DOHH2 (cell line): ENCODE results near the gene SEL1L3.
"Not testable (repeated sequence)": the region's sequence is repeated elsewhere in the genome, so short reads cannot be mapped to it uniquely, and the experiment has no call there.

ENCODE experiments used
- H3F3A ChIP-seq: fragments of 200-600 bp; sonication (generic), shearing (Covaris generic); 2 replicates; pipeline ENCODE4 v1.6.0; 2016; ENCODE audit warnings: antibody characterized with exemption, mild to moderate bottlenecking; ENCODE audit not compliant: control insufficient read depth, insufficient read depth
- H3K27ac ChIP-seq: fragments of 200-600 bp; sonication (generic); 2 replicates; pipeline ENCODE4 v1.5.1; 2014; ENCODE audit warnings: low read depth, mild to moderate bottlenecking, low read length, moderate library complexity
- H3K27me3 ChIP-seq: fragments of 200-600 bp; sonication (generic); 2 replicates; pipeline ENCODE4 v1.6.1; 2014; ENCODE audit warnings: mild to moderate bottlenecking, low read length, mixed read lengths; ENCODE audit not compliant: control insufficient read depth
- H3K36me3 ChIP-seq: fragments of 200-600 bp; sonication (generic); 2 replicates; pipeline ENCODE4 v1.6.1; 2014; ENCODE audit warnings: mild to moderate bottlenecking, low read length, moderate library complexity, mixed read lengths; ENCODE audit not compliant: control insufficient read depth
- H3K4me1 ChIP-seq: fragments of 200-600 bp; sonication (generic); 2 replicates; pipeline ENCODE4 v1.6.1; 2014; ENCODE audit warnings: mild to moderate bottlenecking, low read length, mixed read lengths; ENCODE audit not compliant: control insufficient read depth
- H3K4me2 ChIP-seq: fragments of 200-600 bp; sonication (generic); 2 replicates; pipeline ENCODE4 v1.6.0; 2014; ENCODE audit warnings: mild to moderate bottlenecking, low read length, moderate library complexity
- H3K4me3 ChIP-seq: fragments of 200-600 bp; sonication (generic); 2 replicates; pipeline ENCODE4 v1.5.1; 2014; ENCODE audit warnings: mild to moderate bottlenecking, low read length, mixed read lengths
- H3K79me2 ChIP-seq: fragments of 200-600 bp; sonication (generic); 2 replicates; pipeline ENCODE4 v1.6.1; 2014; ENCODE audit warnings: mild to moderate bottlenecking, low read length, mixed read lengths; ENCODE audit not compliant: control insufficient read depth
- H3K9me2 ChIP-seq: fragments of 200-600 bp; sonication (generic); replicated peaks from 2 replicates; pipeline ENCODE4 v1.6.1; 2014; ENCODE audit warnings: mild to moderate bottlenecking, low read length, mixed read lengths; ENCODE audit not compliant: control insufficient read depth
- H3K9me3 ChIP-seq: fragments of 200-600 bp; sonication (generic); 2 replicates; pipeline ENCODE4 v1.6.1; 2014; ENCODE audit warnings: antibody characterized with exemption, low read length, mixed read lengths; ENCODE audit not compliant: control insufficient read depth, insufficient read depth
- H4K20me1 ChIP-seq: fragments of 200-600 bp; sonication (generic); 2 replicates; pipeline ENCODE4 v1.6.0; 2014; ENCODE audit warnings: low read depth, mild to moderate bottlenecking, antibody characterized with exemption, low read length, moderate library complexity; ENCODE audit not compliant: control insufficient read depth, insufficient read depth
- CTCF ChIP-seq: fragments of 200-600 bp; sonication (generic); IDR thresholded peaks from one replicate; pipeline ENCODE4 v1.5.1; 2014; ENCODE audit warnings: antibody characterized with exemption, mild to moderate bottlenecking, low read depth, low read length; ENCODE audit not compliant: poor library complexity, severe bottlenecking
- EZH2phosphoT487 ChIP-seq: fragments of 200-600 bp; sonication (generic); IDR thresholded peaks from 2 replicates; pipeline ENCODE4 v1.6.1; 2017; ENCODE audit warnings: borderline replicate concordance, mild to moderate bottlenecking, antibody characterized with exemption, low read length, moderate library complexity, mixed read lengths

SEL1L3 gene

GRCh38 chr4:25872851-25873631 is 10.3 kb upstream of the SEL1L3 start:
- peak overlapping the region; percentile 96 for H3K4me2 ChIP-seq
- no peaks in the 10 kb centered on the region for H3K27me3 ChIP-seq
- H3F3A ChIP-seq, result peaks cover 83% of the 10 kb centered on the region
- H3K36me3 ChIP-seq, result peaks cover 26% of the 10 kb centered on the region
- H3K79me2 ChIP-seq, result peaks cover 35% of the 10 kb centered on the region
- H3K27ac ChIP-seq, result peak overlapping the region; percentile 98
- TF ChIP-seq CTCF (no peak), EZH2phosphoT487 (no peak)
- no peaks in the 10 kb centered on the region for H3K9me3 ChIP-seq
- H3K4me3 ChIP-seq, result peak overlapping the region; percentile 92
- no peaks in the 10 kb centered on the region for H4K20me1 ChIP-seq
- peaks cover 100% of the 10 kb centered on the region for H3K4me1 ChIP-seq
- no peaks in the 10 kb centered on the region for H3K9me2 ChIP-seq

GRCh38 chr4:25870081-25870480 is 7.3 kb upstream of the SEL1L3 start:
- Histone ChIP-seq H3K27ac (peak overlapping the region; percentile 98), H3K4me2 (peak overlapping the region; percentile 96), H3K4me3 (peak overlapping the region; percentile 92), H3K79me2 (peaks cover 59% of the 10 kb centered on the region), H3K36me3 (peaks cover 37% of the 10 kb centered on the region), H3F3A (peaks cover 85% of the 10 kb centered on the region), H3K4me1 (peaks cover 100% of the 10 kb centered on the region), H3K27me3 (no peaks in the 10 kb centered on the region), H3K9me3 (no peaks in the 10 kb centered on the region), H3K9me2 (no peaks in the 10 kb centered on the region), H4K20me1 (no peaks in the 10 kb centered on the region)
- no peak for TF ChIP-seq CTCF
- no peak for TF ChIP-seq EZH2phosphoT487

GRCh38 chr4:25867781-25868294 is 5.0 kb upstream of the SEL1L3 start:
- Histone ChIP-seq H3K27ac (peak overlapping the region; percentile 98), H3K27me3 (no peaks in the 10 kb centered on the region), H3K9me2 (no peaks in the 10 kb centered on the region), H3K4me3 (peak overlapping the region; percentile 92), H3K4me1 (peaks cover 91% of the 10 kb centered on the region), H3K9me3 (no peaks in the 10 kb centered on the region), H4K20me1 (no peaks in the 10 kb centered on the region), H3K4me2 (peak overlapping the region; percentile 96), H3K79me2 (peaks cover 77% of the 10 kb centered on the region), H3K36me3 (peaks cover 55% of the 10 kb centered on the region), H3F3A (peaks cover 70% of the 10 kb centered on the region)
- TF ChIP-seq CTCF (no peak), EZH2phosphoT487 (no peak)

- H3K9me2 ChIP-seq, H3K27me3 ChIP-seq, H3K9me3 ChIP-seq, H4K20me1 ChIP-seq: not testable (repeated sequence)
- peaks cover 77% of the 10 kb centered on the region for H3K4me1 ChIP-seq
- H3K36me3 ChIP-seq, result peaks cover 67% of the 10 kb centered on the region
- peak overlapping the region; percentile 96 for H3K4me2 ChIP-seq
- H3F3A ChIP-seq, result peaks cover 66% of the 10 kb centered on the region
- peak overlapping the region; percentile 92 for H3K4me3 ChIP-seq
- H3K27ac ChIP-seq, result peak overlapping the region; percentile 98
- peaks cover 79% of the 10 kb centered on the region for H3K79me2 ChIP-seq
Measured at GRCh38 chr4:25866401-25866800, 3.6 kb upstream of the SEL1L3 start.
